GM18867 (cell line): Measurements from ENCODE around the gene F11R.
"Not testable (repeated sequence)": the region's sequence is repeated elsewhere in the genome, so short reads cannot be mapped to it uniquely, and the experiment has no call there.

ENCODE experiments used
- ATAC-seq: cut with Tn5 transposase; IDR thresholded peaks from one replicate; pipeline ENCODE4 v1.9.1; 2021; ENCODE audit warnings: mild to moderate bottlenecking, moderate library complexity; ENCODE audit not compliant: unreplicated experiment

Gene F11R

DNA sequence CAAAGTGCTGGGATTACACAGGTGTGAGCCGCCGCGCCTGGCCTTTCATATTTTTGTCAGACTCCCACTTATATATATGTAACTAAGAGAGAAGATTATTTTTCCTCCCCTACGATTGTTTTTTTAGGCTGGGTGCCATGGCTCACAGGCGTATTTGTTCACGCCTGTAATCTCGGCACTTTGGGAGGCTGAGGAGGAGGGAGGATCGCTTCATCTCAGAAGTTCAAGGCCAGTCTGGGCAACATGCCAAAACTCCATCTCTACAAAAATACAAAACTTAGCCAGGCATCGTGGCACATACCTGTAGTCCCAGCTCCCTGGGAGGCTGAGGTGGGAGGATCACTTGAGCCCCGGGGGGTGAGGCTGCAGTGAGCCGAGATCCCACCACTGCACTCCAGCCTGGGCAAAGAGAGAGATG is 42.4 kb downstream of the F11R start:
- no peak for ATAC-seq

GRCh38 chr1:160975026-160975425 is 45.9 kb downstream of the F11R start:
- ATAC-seq: peak; percentile 49

GRCh38 chr1:160973491-160973890 is 47.5 kb downstream of the F11R start:
- no peak for ATAC-seq

DNA sequence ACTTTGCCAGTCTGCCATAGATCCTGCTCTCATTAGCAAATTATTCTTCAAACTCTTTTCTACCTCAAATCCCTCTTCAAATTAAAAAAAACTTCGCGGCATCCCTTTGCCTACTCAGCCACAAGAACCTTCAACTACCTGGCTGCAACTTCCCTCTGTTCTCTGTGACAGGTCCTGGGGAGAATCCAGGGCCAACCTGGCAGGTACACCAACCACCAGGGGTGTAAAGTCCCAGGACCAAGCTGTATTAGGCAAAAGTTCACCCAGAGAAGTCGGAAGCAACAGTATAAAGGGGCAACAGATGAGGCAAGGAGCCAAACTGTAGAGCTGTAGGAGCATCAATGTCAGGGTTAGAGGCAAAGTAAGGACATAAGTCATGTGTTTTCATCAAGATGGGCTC is 48.0 kb downstream of the F11R start:
- no peak for ATAC-seq

DNA sequence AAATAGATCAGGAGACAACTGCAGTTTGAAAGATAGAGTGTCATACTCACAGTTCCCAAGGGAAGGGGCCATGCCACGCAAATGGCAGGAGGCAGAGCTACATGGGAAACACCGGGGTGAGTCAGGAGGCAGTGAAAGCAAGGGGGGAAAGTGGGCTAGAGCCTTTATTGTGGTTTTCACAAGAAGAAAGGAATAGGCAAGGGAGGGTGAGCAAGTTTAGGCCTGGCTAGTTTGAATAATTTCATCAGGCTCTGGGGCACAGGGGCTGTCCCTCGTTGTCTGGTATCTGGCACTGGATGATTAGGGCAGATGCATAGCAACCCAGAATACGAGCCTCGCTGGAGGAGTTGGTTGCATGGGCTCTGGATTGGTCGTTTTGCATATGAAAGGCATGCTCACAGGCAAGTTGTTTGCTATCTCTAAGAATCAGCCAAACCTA is 49.3 kb downstream of the F11R start:
- no peak for ATAC-seq

- ATAC-seq: no peak
Observed at GRCh38 chr1:160963521-160963920, 57.4 kb downstream of the F11R start.

DNA sequence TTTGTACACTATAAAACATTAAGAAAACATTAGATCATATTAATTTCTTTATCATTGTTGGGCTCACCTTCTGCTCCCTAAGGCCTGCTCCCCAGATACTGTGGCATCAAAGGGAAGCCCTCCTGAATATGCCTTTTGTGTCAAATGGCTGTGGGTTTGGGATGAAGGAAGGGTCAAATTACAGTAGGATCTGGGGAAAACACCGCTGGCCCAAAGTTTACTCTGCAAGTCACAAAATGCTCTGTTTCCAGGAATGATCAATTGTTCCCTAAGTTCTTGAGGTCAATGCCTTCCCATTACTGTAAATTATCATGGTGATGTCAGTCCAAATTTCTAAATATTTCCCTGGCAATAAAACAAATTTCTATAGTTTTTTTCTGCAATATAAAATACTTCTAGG is 59.5 kb downstream of the F11R start:
- ATAC-seq: no peak

- ATAC-seq: no peak
Observed at GRCh38 chr1:160956966-160957365, 64.0 kb downstream of the F11R start.

- no peak for ATAC-seq
Observed at GRCh38 chr1:160954158-160955104, 66.5 kb downstream of the F11R start, which contains the start of gene ITLN2. Gene ITLN2, minus strand, starts transcription at chr1:160954809. Its CDS starts 68 bp downstream, at chr1:160954741.

DNA sequence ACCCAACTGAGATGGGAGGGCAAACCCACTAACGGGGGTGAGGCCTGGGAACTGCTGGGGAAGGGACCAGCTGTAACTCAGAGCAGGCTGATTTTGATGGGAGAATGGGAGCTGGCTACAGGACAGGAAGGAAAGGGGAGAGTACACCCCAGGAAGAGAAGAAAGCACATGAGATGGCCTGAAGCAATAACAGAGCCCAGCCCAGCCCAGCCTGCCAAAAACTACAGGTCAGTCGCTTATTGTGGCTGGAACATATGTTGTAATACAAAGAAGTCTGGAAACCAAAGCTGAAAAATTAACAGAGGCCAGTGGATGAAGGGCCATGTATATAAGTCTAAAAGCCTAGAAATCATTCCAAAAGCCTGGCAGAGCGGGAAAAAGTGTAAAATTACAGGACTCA is 67.9 kb downstream of the F11R start:
- ATAC-seq: no peak

DNA sequence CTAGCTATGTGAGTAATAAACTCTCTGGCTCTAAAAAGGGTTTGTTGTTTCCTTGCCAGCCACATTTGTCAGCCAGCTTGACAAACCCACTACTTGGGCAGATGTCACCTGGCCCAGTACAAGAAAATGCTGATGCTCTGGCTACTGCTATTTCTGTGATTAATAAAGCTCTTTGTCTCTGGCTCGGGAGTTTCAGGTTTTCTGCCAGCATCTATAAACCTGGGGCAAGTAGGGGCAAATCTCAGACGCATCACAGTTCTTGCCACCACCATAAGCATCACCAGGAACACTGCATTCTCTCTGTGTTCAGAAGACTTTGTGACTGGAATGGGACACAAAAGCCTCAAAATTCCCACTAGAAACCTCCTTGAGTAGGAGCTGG is 68.8 kb downstream of the F11R start:
- ATAC-seq: no peak

DNA sequence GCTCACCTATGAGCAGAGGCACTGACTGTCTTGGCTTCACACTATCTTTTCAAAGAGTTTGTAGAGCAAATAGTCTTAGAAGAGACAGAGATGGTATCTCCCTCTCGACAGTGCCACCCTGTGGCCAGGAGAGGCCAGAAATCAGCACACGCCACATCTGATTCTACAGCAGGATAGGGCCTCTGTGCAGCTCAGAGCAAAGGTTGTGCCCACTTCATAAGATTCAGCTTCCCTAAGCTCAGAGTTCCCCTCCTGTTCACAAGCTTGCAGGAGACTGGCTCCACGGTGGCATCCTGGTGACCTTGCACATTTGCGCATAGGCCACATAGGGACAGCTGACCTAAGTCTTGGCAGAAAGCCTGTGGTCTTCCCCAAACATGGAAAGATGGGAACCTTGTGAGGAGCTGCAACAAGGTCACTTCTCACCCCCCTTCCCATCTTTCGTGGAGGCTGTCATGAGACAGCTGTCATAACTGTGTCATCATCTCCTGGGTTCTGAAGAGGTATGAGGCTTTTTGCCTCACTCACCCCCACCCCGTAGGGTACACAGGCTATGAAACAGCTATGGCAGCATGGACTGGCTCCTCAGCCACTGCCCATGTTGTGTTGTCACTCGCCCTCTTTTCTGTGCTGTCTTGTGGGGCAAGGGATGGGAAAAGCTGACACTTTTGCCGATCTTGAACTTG is 69.4 kb downstream of the F11R start:
- ATAC-seq: peak; percentile 65

- ATAC-seq: no peak
Observed at GRCh38 chr1:160950657-160951056, 70.3 kb downstream of the F11R start.

- no peak for ATAC-seq
Observed at GRCh38 chr1:160949881-160950280, 71.1 kb downstream of the F11R start.

DNA sequence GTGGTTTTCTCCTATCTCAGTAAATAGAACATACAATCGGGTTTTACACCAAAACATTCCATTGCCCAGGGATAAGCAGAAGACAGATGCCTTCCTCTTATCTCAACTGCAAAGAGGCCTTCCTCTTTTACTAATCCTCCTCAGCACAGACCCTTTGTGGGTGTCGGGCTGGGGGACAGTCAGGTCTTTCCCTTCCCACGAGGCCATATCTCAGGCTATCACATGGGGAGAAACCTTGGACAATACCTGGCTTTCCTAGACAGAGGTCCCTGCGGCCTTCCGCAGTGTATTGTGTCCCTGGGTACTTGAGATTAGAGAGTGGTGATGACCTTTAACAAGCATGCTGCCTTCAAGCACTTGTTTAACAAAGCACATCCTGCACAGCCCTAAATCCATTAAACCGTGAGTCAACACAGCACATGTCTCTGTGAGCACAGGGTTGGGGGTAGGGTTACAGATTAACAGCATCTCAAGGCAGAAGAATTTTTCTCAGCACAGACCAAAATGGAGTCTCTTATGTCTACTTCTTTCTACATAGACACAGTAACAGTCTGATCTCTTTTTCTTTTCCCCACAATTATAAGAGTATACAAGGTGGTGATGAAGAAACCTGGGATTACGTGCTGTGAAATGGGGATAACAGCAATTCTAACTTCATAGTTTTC is 71.6 kb downstream of the F11R start:
- ATAC-seq: not testable (repeated sequence)

GRCh38 chr1:160947174-160947759 is 73.7 kb downstream of the F11R start:
- ATAC-seq: not testable (repeated sequence)

DNA sequence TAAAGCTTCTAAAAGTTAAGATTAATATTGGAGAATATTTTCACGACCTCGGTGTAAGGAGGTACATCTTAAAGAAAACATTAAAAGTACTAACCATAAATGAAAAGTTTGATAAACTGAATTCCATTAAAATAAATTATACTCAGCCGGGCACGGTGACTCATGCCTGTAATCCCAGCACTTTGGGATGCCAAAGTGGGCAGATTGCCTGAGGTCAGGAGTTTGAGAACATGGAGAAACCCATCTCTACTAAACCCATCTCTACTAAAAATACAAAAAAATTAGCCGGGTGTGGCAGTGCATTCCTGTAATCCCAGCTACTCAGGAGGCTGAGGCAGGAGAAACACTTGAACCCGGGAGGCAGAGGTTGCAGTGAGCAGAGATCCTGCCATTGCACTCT is 75.1 kb downstream of the F11R start:
- not testable (repeated sequence) for ATAC-seq
